IMR-90 (cell line): ENCODE results near the gene ALS2. TPM values are rescaled to one million over a fixed set of nuclear protein-coding genes. Genes with fewer than 3 reads are reported as not detected.

Experiments
- ATAC-seq: fragments of 200-7000 bp; cut with Tn5 transposase; 2 replicates; pipeline ENCODE4 v1.9.1; 2020; ENCODE audit warnings: low read depth, mild to moderate bottlenecking, moderate library complexity
- BruUV-seq: library from RNA; stranded (reverse); fragments of 400-500 nt; replicated peaks from 2 replicates; lab custom pipeline; 2021; lab: Mats Ljungman, UMichigan
- CTCF ChIA-PET: fragments of 300-600 bp; formaldehyde crosslinking; extraction: SDS; loops from one replicate; lab custom pipeline; 2021; ENCODE audit warnings: antibody characterized with exemption; lab: Yijun Ruan, JAX
- POLR2A ChIA-PET: fragments of 300-600 bp; sonication (Branson Sonifier 250); formaldehyde crosslinking; loops from one replicate; lab custom pipeline; 2022; ENCODE audit warnings: antibody characterized with exemption; ENCODE audit not compliant: unreplicated experiment; lab: Charles Lee
- DNase-seq: peaks from one replicate; pipeline ENCODE4 v3.0.0; 2013
- H2AFZ ChIP-seq: replicated peaks from 2 replicates; pipeline ENCODE3; 2013; ENCODE audit warnings: low read length, mild to moderate bottlenecking; ENCODE audit not compliant: poor library complexity
- H2AK5ac ChIP-seq: 2 replicates; pipeline ENCODE4 v1.6.1; 2013; ENCODE audit warnings: low read depth, low read length, inconsistent platforms
- H2AK9ac ChIP-seq: replicated peaks from 2 replicates; pipeline ENCODE3; 2013; ENCODE audit warnings: mild to moderate bottlenecking, low read depth, low read length, moderate library complexity; ENCODE audit not compliant: poor library complexity
- H2BK120ac ChIP-seq: 2 replicates; pipeline ENCODE4 v1.6.1; 2013; ENCODE audit warnings: low read depth, low read length, inconsistent platforms
- H2BK15ac ChIP-seq: 3 replicates; pipeline ENCODE4 v1.6.1; 2013; ENCODE audit warnings: low read depth, low read length, inconsistent platforms
- H2BK20ac ChIP-seq: 2 replicates; pipeline ENCODE4 v1.6.1; 2013; ENCODE audit warnings: low read depth, mild to moderate bottlenecking, inconsistent platforms, low read length, moderate library complexity
- H2BK5ac ChIP-seq: 2 replicates; pipeline ENCODE4 v1.6.1; 2013; ENCODE audit warnings: mild to moderate bottlenecking, low read depth, low read length, inconsistent platforms; ENCODE audit not compliant: poor library complexity, severe bottlenecking
- H3K14ac ChIP-seq: replicated peaks from 2 replicates; pipeline ENCODE4 v1.6.1; 2013; ENCODE audit warnings: low read depth, low read length, inconsistent platforms
- H3K18ac ChIP-seq: 2 replicates; pipeline ENCODE4 v1.6.1; 2013; ENCODE audit warnings: low read depth, low read length, control low read depth
- H3K23ac ChIP-seq: 2 replicates; pipeline ENCODE4 v1.6.1; 2013; ENCODE audit warnings: low read depth, low read length, inconsistent platforms
- H3K27ac ChIP-seq: 2 replicates; pipeline ENCODE4 v1.5.1; 2013; ENCODE audit warnings: mild to moderate bottlenecking, control low read depth, low read length; ENCODE audit not compliant: insufficient read depth
- H3K27me3 ChIP-seq: 2 replicates; pipeline ENCODE4 v1.6.1; 2013; ENCODE audit warnings: low read length; ENCODE audit not compliant: control insufficient read depth, insufficient read depth
- H3K36me3 ChIP-seq: 2 replicates; pipeline ENCODE4 v1.6.1; 2013; ENCODE audit warnings: low read length, mixed read lengths; ENCODE audit not compliant: control insufficient read depth, insufficient read depth
- H3K4ac ChIP-seq: 2 replicates; pipeline ENCODE4 v1.6.1; 2013; ENCODE audit warnings: low read depth, low read length, inconsistent platforms
- H3K4me1 ChIP-seq: 2 replicates; pipeline ENCODE4 v1.6.1; 2013; ENCODE audit warnings: low read length, mixed read lengths; ENCODE audit not compliant: control insufficient read depth, insufficient read depth
- H3K4me2 ChIP-seq: 2 replicates; pipeline ENCODE4 v1.6.1; 2013; ENCODE audit warnings: low read depth, mild to moderate bottlenecking, control low read depth, low read length, moderate library complexity
- H3K4me3 ChIP-seq: 2 replicates; pipeline ENCODE4 v1.5.1; 2013; ENCODE audit warnings: low read depth, mild to moderate bottlenecking, control low read depth, low read length, moderate library complexity; ENCODE audit not compliant: insufficient read depth
- H3K56ac ChIP-seq: 2 replicates; pipeline ENCODE4 v1.6.1; 2013; ENCODE audit warnings: low read length, inconsistent platforms; ENCODE audit not compliant: insufficient read depth; ENCODE audit errors: extremely low read depth
- H3K79me1 ChIP-seq, 2 experiments: 2 replicates each; pipeline ENCODE4 v1.6.1; 2013; ENCODE audit warnings: low read length in 2 of 2, inconsistent platforms in 1 of 2, low read depth in 1 of 2
- H3K9ac ChIP-seq: 2 replicates; pipeline ENCODE4 v1.6.1; 2013; ENCODE audit warnings: low read depth, low read length, control low read depth
- H3K9me1 ChIP-seq: 2 replicates; pipeline ENCODE4 v1.6.1; 2013; ENCODE audit warnings: low read length, inconsistent platforms; ENCODE audit not compliant: insufficient read depth
- H3K9me3 ChIP-seq: 2 replicates; pipeline ENCODE4 v1.6.1; 2013; ENCODE audit warnings: low read length; ENCODE audit not compliant: control insufficient read depth, insufficient read depth
- H4K20me1 ChIP-seq: 2 replicates; pipeline ENCODE4 v1.6.1; 2013; ENCODE audit warnings: low read length, inconsistent platforms; ENCODE audit not compliant: insufficient read depth
- H4K5ac ChIP-seq: 2 replicates; pipeline ENCODE4 v1.6.1; 2013; ENCODE audit warnings: mild to moderate bottlenecking, low read depth, low read length, control low read depth
- H4K8ac ChIP-seq, 2 experiments: 2 replicates each; pipeline ENCODE4 v1.6.1; 2013; ENCODE audit warnings: low read depth in 2 of 2, low read length in 2 of 2, control low read depth in 1 of 2, inconsistent platforms in 1 of 2
- H4K91ac ChIP-seq: 2 replicates; pipeline ENCODE4 v1.6.1; 2013; ENCODE audit warnings: low read depth, low read length, inconsistent platforms; ENCODE audit not compliant: insufficient read depth
- WGBS, 2 experiments: methylation state at CpG; one replicate each; pipeline versions ENCODE4 v1.1.5 to v1.1.7; 2013; ENCODE audit warnings: missing lambda C conversion rate in 2 of 2; ENCODE audit not compliant: insufficient read length in 1 of 2; ENCODE audit errors: extremely low coverage in 2 of 2; 5-methylcytosine and 5-hydroxymethylcytosine counted together
- dilution Hi-C: fragments of 300-500 bp; cut with HindIII; formaldehyde crosslinking; loops from one replicate; pipeline ENCODE4 v1.14.3; 2018; ENCODE audit warnings: low sequenced_read_pairs; ENCODE audit not compliant: unreplicated experiment
- in situ Hi-C: fragments of 300-500 bp; cut with MboI; formaldehyde crosslinking; loops from 3 replicates; pipeline ENCODE4 v1.14.3; 2019; ENCODE audit warnings: low sequenced_read_pairs, inconsistent platforms, mixed read lengths
- intact Hi-C: fragments of 100-400 bp; cut with micrococcal nuclease; formaldehyde crosslinking; loops from 2 replicates; pipeline ENCODE4 v1.10.0; 2022
- polyA plus RNA-seq, 3 experiments: library from polyadenylated mRNA; depleted of rRNA; stranded (reverse); fragments of >200 nt; gene quantifications; 2 replicates each; pipeline ENCODE4 v1.2.3, GENCODE V29; 2012; ENCODE audit warnings: low replicate concordance in 1 of 3
- total RNA-seq: library from RNA; depleted of rRNA; stranded (reverse); fragments of >200 nt; gene quantifications from 2 replicates; pipeline ENCODE4 v1.2.3, GENCODE V29; 2012
- TF ChIP-seq, protein P1 (sequence below): fragments of 150-350 bp; IDR thresholded peaks from 2 replicates; pipeline ENCODE4 v1.6.1; 2016; ENCODE audit warnings: low read depth, mild to moderate bottlenecking, low read length, moderate library complexity, borderline replicate concordance

ALS2 gene
- total and polyA plus RNA-seq, 2 of the 4 experiments (the other 2 are of a cell fraction): 14.4 to 42.3 TPM

DNA sequence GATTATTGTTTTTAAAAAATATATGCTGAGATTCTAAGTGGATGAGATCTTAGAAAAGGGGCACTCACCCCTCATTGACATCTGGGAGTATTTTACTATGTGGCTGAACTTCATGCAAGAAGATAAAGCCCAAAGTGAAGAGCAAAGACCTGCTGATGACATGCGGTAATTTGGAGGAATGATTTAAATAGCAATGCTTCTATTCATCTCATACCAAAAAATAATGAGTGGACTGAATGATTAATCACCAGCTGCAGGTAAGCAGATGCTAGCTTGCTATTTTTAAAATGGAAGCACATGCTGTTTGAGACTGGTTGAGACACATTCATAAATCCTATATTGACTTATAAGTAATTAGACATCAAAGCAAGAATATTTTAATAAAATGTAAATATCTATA lies 12.9 kb upstream of the ALS2 start:
- Histone ChIP-seq H3K79me1 (peaks cover 0 to 10% of the 10 kb centered on the region in 2 experiments; a peak in 2 of 4 replicates), H2AFZ (no peak overlapping the region), H3K4me1 (peaks cover 6% of the 10 kb centered on the region), H2BK120ac (no peak overlapping the region), H3K18ac (no peak overlapping the region), H3K9ac (no peak overlapping the region), H3K36me3 (no peaks in the 10 kb centered on the region), H3K23ac (no peak overlapping the region), H2BK15ac (no peak overlapping the region), H3K14ac (no peak overlapping the region), H3K4ac (no peak overlapping the region), H2BK5ac (no peak overlapping the region), H3K4me2 (no peak overlapping the region), H4K5ac (no peak overlapping the region), H4K91ac (no peak overlapping the region), H2BK20ac (no peak overlapping the region), H3K27me3 (no peaks in the 10 kb centered on the region), H2AK5ac (no peak overlapping the region), H3K9me1 (0 out of 2 replicates have a peak, but pooled peaks cover 6% of the 10 kb centered on the region), H3K4me3 (no peak overlapping the region), H4K20me1 (no peaks in the 10 kb centered on the region), H3K9me3 (no peaks in the 10 kb centered on the region), H3K56ac (no peak overlapping the region), H3K27ac (no peak overlapping the region), H2AK9ac (no peak overlapping the region), H4K8ac (no peak overlapping the region)
- POLR2A ChIA-PET: no interaction called here
- CTCF ChIA-PET: interaction anchor here (1.3 kb wide), 1 partner anchor 92 kb away, joined by 3 read pairs; no protein-coding TSS in a partner anchor
- no CpG with 5 or more reads among the region's 1 CpG for WGBS, 2 experiments
- ATAC-seq: no peak
- in situ Hi-C loops: loop anchor here (10.0 kb wide), 1 partner anchor 371 kb away; no protein-coding TSS in a partner anchor
- TF ChIP-seq, protein P1, sequence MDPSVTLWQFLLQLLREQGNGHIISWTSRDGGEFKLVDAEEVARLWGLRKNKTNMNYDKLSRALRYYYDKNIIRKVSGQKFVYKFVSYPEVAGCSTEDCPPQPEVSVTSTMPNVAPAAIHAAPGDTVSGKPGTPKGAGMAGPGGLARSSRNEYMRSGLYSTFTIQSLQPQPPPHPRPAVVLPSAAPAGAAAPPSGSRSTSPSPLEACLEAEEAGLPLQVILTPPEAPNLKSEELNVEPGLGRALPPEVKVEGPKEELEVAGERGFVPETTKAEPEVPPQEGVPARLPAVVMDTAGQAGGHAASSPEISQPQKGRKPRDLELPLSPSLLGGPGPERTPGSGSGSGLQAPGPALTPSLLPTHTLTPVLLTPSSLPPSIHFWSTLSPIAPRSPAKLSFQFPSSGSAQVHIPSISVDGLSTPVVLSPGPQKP: no peak
- no TSS peak for BruUV-seq
- intact Hi-C loops: no loop called here
- dilution Hi-C loops: no loop called here
- DNase-seq: no peak
